Spleen (tissue), 11 donors: ENCODE results near the gene C3orf52. TPM values are rescaled to one million over a fixed set of nuclear protein-coding genes. Genes with fewer than 3 reads are reported as not detected.
A peak's percentile ranks its signal among the peaks of the same experiment; 100 is the strongest.

Experiments
- DNase-seq: peaks from one replicate; pipeline ENCODE4 v3.0.0-alpha.2; 2020
- H3K27ac ChIP-seq, 8 donors: fragments of 200-600 bp; sonication (generic) in 7 of 8; 1 replicate in 4 of 8; 2 replicates in 4 of 8; pipeline versions ENCODE4 v1.5.0 to v1.8.0; 2016 to 2021; ENCODE audit warnings: inconsistent platforms in 4 of 8, mild to moderate bottlenecking in 4 of 8, moderate library complexity in 1 of 8
- H3K27me3 ChIP-seq, 7 donors: fragments of 200-600 bp; sonication (generic) in 6 of 7; replicated peaks in 1 of 7; 1 replicate in 4 of 7; 2 replicates in 3 of 7; pipeline versions ENCODE4 v1.5.0 to v1.8.0; 2016 to 2021; ENCODE audit warnings: inconsistent platforms in 3 of 7, mild to moderate bottlenecking in 1 of 7
- H3K36me3 ChIP-seq, 6 donors: fragments of 200-600 bp; sonication (generic) in 5 of 6; 1 replicate in 4 of 6; 2 replicates in 2 of 6; pipeline versions ENCODE4 v1.5.0 to v1.8.0; 2016 to 2021; ENCODE audit warnings: inconsistent platforms in 2 of 6
- H3K4me1 ChIP-seq, 6 donors: fragments of 200-600 bp; sonication (generic) in 5 of 6; 1 replicate in 3 of 6; 2 replicates in 3 of 6; pipeline versions ENCODE4 v1.5.0 to v1.8.0; 2016 to 2021; ENCODE audit warnings: inconsistent platforms in 3 of 6
- H3K4me3 ChIP-seq, 8 donors: fragments of 200-600 bp; sonication (generic) in 7 of 8; 1 replicate in 4 of 8; 2 replicates in 4 of 8; pipeline versions ENCODE4 v1.5.0 to v1.8.0; 2016 to 2021; ENCODE audit warnings: inconsistent platforms in 4 of 8, mild to moderate bottlenecking in 4 of 8, moderate library complexity in 2 of 8
- H3K9me3 ChIP-seq, 8 donors: fragments of 200-600 bp; sonication (generic) in 7 of 8; 1 replicate in 4 of 8; 2 replicates in 4 of 8; pipeline versions ENCODE4 v1.5.0 to v1.8.0; 2016 to 2021; ENCODE audit warnings: inconsistent platforms in 4 of 8
- POLR2A ChIP-seq, 3 donors: fragments of 450-650 bp; IDR thresholded peaks; one replicate each; pipeline ENCODE4 v1.5.1; 2017; ENCODE audit warnings: antibody characterized with exemption in 3 of 3, mild to moderate bottlenecking in 1 of 3
- POLR2AphosphoS5 ChIP-seq, 3 donors: sonication (generic); formaldehyde crosslinking; IDR thresholded peaks; one replicate each; pipeline ENCODE4 v1.5.1; 2017; ENCODE audit warnings: antibody characterized with exemption in 3 of 3
- WGBS, 5 donors: extraction: QIAGEN DNeasy Blood & Tissue Kit in 3 of 5; methylation state at CpG; one replicate each; pipeline versions ENCODE4 v1.1.5 to v1.1.7; 2013 to 2018; 5-methylcytosine and 5-hydroxymethylcytosine counted together
- intact Hi-C: fragments of 100-400 bp; cut with DNase I; formaldehyde crosslinking; loops from one replicate; pipeline ENCODE4 v1.15.0; 2023; ENCODE audit warnings: low total_unique reads
- polyA plus RNA-seq, 3 donors: library from polyadenylated mRNA; stranded (reverse); fragments of 200-250 nt; gene quantifications; one replicate each; pipeline ENCODE4 v1.2.1, GENCODE V29; 2013
- total RNA-seq, 7 donors: library from RNA; depleted of rRNA in 3 of 7; stranded (reverse); fragments of >200 nt in 3 of 7; fragmentation: NEBNext Ultra II Directional in 4 of 7; extraction: Animal tissue kit (Norgen Biotek cat#: 25700) in 4 of 7; gene quantifications; one replicate each; pipeline versions ENCODE4 v1.1.0 to v1.2.1, GENCODE V29; 2016 to 2021
- TF ChIP-seq, protein P1 (sequence below), 11 experiments: fragments of 200-600 bp in 7 of 11; fragments of 450-650 bp in 4 of 11; sonication (generic) in 4 of 11; IDR thresholded peaks in 8 of 11; conservative IDR thresholded peaks in 3 of 11; 1 replicate in 7 of 11; 2 replicates in 4 of 11; pipeline versions ENCODE4 v1.4.0 to v1.8.0; 2016 to 2021; ENCODE audit warnings: antibody characterized with exemption in 11 of 11, inconsistent platforms in 4 of 11, mild to moderate bottlenecking in 1 of 11
- donor health status: healthy with polysubstance abuse.
- donor health status: DM: no; HTN: no; CAD: no; lungs with moderate emphysema.
- donor health status: DM: no; HTN: no; CAD: no.
- donor health status: Bipolar disorder and iron deficiency.
- donor health status: healthy.
- donor health status: DM: no; HTN: no; CAD: no.
- donor health status: DM: yes; HTN: yes; CAD: no.

The C3orf52 gene
- total and polyA plus RNA-seq, 10 donors, result 0.26 to 3.9 (median 0.99) TPM

DNA sequence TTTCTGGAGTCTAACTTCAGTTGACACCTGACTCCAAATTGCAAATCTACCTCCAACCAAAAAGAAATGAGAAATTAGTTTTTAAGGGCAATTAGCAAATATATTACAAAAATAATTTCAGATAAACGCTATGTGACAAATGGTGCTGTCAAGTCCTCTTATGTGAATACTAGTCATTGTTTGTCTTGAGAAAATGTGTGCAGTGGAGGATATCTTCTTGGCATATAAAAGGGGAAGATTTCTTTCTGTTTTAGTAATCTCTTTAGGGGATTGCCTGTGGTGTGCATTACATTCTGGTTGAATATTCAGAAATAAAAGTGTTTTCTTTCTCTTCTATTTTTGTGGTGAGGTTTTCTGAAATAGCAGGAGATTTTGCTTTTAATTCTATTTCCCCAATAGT lies 49.9 kb downstream of the C3orf52 start:
- WGBS, 5 donors, result 47 to 84% (median 69%) methylated on average over 1 of the region's 1 CpG
- intact Hi-C loops, result no loop called here
- no peak for TF ChIP-seq POLR2AphosphoS5 (IDR thresholded peaks at IDR 0.05)
- no peak for TF ChIP-seq POLR2A (IDR thresholded peaks at IDR 0.05)
- TF ChIP-seq, protein P1, sequence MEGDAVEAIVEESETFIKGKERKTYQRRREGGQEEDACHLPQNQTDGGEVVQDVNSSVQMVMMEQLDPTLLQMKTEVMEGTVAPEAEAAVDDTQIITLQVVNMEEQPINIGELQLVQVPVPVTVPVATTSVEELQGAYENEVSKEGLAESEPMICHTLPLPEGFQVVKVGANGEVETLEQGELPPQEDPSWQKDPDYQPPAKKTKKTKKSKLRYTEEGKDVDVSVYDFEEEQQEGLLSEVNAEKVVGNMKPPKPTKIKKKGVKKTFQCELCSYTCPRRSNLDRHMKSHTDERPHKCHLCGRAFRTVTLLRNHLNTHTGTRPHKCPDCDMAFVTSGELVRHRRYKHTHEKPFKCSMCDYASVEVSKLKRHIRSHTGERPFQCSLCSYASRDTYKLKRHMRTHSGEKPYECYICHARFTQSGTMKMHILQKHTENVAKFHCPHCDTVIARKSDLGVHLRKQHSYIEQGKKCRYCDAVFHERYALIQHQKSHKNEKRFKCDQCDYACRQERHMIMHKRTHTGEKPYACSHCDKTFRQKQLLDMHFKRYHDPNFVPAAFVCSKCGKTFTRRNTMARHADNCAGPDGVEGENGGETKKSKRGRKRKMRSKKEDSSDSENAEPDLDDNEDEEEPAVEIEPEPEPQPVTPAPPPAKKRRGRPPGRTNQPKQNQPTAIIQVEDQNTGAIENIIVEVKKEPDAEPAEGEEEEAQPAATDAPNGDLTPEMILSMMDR (IDR thresholded peaks at IDR 0.05 in 8 of 11, conservative IDR thresholded peaks at IDR 0.05 in 3 of 11), result no peak
- Histone ChIP-seq H3K4me1 (peaks cover 0 to 74% (median 25%) of the 10 kb centered on the region in 6 donors), H3K36me3 (no peaks in the 10 kb centered on the region), H3K27ac (peak overlapping the region in 1 of 8 donors; percentile 79), H3K27me3 (no peaks in the 10 kb centered on the region), H3K4me3 (no peak overlapping the region), H3K9me3 (no peaks in the 10 kb centered on the region)
- DNase-seq, result no peak

DNA sequence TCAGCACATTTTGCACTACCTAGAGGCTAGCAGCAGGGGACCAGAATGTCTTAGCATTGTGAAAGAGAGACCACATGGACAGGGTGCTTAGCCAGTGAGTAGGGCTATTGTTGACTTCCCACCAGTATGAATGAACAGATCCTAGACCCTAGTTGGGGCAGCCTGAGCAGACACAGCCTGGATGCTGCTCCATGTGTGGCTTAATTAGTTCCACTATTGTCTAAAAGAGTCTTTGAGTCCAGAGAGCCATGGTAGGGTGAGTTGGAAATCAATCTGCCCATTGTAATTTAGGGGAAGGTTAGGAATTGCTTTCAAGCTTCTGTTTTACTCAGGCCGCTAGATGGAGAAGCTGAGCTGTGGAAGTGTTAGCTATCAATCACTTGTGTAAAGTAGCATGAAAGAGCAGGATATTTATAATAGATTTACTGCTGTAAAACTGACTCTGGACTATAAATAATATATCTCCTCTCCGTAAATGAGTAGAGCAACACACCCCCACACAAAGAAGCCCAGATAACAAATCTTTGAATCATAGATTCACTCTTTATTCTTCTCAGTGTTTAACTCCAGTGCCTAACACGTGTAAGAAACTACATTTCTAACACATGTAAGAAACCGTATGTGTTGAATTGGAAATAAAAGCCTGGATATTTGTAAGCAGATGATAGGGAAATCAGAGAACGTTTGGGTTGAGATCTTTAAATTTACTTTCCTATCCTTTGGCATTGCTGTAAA lies 50.9 kb downstream of the C3orf52 start:
- no peaks in the 10 kb centered on the region for H3K9me3 ChIP-seq
- TF ChIP-seq, protein P1 (IDR thresholded peaks at IDR 0.05 in 8 of 11, conservative IDR thresholded peaks at IDR 0.05 in 3 of 11), result peak in 10 of 11 experiments; percentile 13 to 50 (median 34)
- no peak for TF ChIP-seq POLR2AphosphoS5 (IDR thresholded peaks at IDR 0.05)
- no peak for DNase-seq
- intact Hi-C loops, result no loop called here
- H3K4me3 ChIP-seq, result no peak overlapping the region
- 31 to 36% (median 32%) methylated on average over 5 of the region's 5 CpGs for WGBS, 5 donors
- H3K36me3 ChIP-seq, result no peaks in the 10 kb centered on the region
- peaks cover 0 to 63% (median 25%) of the 10 kb centered on the region in 6 donors for H3K4me1 ChIP-seq
- H3K27me3 ChIP-seq, result no peaks in the 10 kb centered on the region
- peak overlapping the region in 1 of 8 donors; percentile 3 for H3K27ac ChIP-seq

DNA sequence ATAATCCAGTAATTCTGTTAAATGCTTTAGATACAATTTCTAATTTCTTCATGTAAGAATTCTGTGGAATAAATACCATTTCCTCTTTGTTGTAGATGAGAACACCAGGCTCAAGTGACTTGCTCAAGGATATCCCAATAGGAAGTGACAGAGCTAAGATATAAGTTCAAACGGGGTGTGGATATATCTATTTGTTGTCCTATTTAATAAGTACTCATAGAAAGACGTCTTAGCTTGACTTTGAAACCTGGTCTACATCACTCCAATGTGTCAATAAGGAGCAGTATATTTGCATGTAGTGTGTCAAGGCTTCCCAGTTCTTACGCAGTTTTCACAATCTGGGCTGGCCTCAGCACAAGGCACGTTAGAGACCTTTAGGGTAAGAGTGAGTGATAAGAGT lies 51.6 kb downstream of the C3orf52 start:
- Histone ChIP-seq H3K27ac (peak overlapping the region in 1 of 8 donors; percentile 3), H3K36me3 (no peaks in the 10 kb centered on the region), H3K9me3 (peaks cover 0 to 2% (median 0%) of the 10 kb centered on the region in 8 donors), H3K27me3 (no peaks in the 10 kb centered on the region), H3K4me1 (peaks cover 0 to 56% (median 20%) of the 10 kb centered on the region in 6 donors), H3K4me3 (no peak overlapping the region)
- DNase-seq, result no peak
- intact Hi-C loops, result no loop called here
- TF ChIP-seq POLR2AphosphoS5 (IDR thresholded peaks at IDR 0.05) (no peak), POLR2A (IDR thresholded peaks at IDR 0.05) (no peak)
- TF ChIP-seq, protein P1 (IDR thresholded peaks at IDR 0.05 in 8 of 11, conservative IDR thresholded peaks at IDR 0.05 in 3 of 11), result no peak
- WGBS, 5 donors, result 40 to 55% (median 47%) methylated on average over 4 of the region's 4 CpGs

DNA sequence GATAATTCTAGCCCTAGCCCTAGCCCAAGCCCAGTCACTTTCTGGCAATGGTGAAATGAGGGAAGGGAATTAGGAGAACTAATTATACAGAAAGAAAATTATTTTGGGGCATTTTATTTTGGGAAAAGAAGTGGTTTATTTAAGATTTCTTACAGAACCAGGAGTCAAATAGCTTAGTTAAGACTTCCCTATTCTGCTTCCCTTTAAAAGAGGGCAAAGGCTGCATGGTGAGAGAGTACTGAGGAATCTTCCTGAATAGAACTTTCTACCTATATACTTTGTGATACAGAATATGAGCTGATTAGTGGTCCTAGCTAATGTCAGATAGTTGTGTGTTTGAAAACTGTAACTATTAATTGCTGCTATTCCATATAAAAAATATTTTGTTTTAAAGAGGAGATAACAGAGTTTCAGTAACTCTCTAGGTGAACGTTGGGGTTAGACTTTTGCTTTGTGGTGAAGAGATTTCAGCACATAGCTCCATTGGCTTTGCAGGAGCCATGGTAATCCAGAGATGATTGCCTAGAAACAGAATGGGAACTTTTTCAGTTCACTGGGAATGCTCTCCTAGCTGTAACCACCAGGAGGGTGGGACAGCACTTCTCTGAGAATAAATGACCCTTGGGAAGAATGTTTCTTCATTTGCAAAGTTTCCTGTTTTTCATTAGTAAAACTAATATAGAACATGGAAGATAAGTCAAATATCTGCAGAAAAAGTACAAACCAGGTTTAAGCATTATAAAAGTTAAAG lies 52.2 kb downstream of the C3orf52 start:
- no peak for TF ChIP-seq POLR2AphosphoS5 (IDR thresholded peaks at IDR 0.05)
- TF ChIP-seq, protein P1 (IDR thresholded peaks at IDR 0.05 in 8 of 11, conservative IDR thresholded peaks at IDR 0.05 in 3 of 11), result no peak
- no peak for TF ChIP-seq POLR2A (IDR thresholded peaks at IDR 0.05)
- Histone ChIP-seq H3K27ac (peak overlapping the region in 1 of 8 donors; percentile 3), H3K4me3 (no peak overlapping the region), H3K27me3 (no peaks in the 10 kb centered on the region), H3K4me1 (peaks cover 0 to 50% (median 17%) of the 10 kb centered on the region in 6 donors), H3K36me3 (no peaks in the 10 kb centered on the region), H3K9me3 (peaks cover 0 to 7% (median 0%) of the 10 kb centered on the region in 8 donors)
- DNase-seq, result no peak
- 38 to 68% (median 54%) methylated on average over 1 of the region's 1 CpG for WGBS, 5 donors
- intact Hi-C loops, result no loop called here
